HepG2 (cell line): ENCODE data around the gene PSMG4.

Experiments
- ZNF768 ChIP-seq: sonication (generic); formaldehyde crosslinking; IDR thresholded peaks from 2 replicates; pipeline ENCODE4 v1.4.0; 2020; ENCODE audit warnings: missing genetic modification reagents
- TF ChIP-seq, protein P1 (sequence below): IDR thresholded peaks from 2 replicates; pipeline ENCODE4 v1.6.1; 2012; ENCODE audit warnings: inconsistent platforms

DNA sequence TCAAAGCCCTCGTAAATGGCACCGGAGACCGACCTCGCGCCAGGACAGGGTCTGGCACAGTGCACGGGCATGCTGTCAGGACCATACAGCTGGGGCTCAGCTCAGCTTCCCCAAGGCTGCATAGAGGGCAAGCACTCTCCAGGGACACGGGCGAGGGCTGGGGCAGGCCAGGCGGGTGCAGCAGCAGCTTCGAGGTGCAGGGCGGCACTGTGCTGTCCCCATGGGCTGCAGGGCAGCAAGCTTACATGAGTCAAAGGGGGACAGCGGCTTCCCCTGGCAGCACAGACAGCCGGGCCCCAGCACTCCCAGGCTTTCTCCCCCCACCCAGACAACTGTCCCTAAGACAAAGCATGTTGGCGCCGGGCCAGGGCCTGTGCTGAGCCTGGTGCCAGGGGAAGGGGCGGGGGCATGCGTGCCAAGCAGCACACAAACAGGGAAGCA, 25.7 kb downstream of the PSMG4 start:
- TF ChIP-seq, protein P1, sequence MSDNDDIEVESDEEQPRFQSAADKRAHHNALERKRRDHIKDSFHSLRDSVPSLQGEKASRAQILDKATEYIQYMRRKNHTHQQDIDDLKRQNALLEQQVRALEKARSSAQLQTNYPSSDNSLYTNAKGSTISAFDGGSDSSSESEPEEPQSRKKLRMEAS, result no peak
- TF ChIP-seq ZNF768, result no peak
